GM18867 (cell line): ENCODE measurements around the gene TDRD1.

Source experiments
- ATAC-seq: cut with Tn5 transposase; IDR thresholded peaks from one replicate; pipeline ENCODE4 v1.9.1; 2021; ENCODE audit warnings: mild to moderate bottlenecking, moderate library complexity; ENCODE audit not compliant: unreplicated experiment

TDRD1 gene

DNA sequence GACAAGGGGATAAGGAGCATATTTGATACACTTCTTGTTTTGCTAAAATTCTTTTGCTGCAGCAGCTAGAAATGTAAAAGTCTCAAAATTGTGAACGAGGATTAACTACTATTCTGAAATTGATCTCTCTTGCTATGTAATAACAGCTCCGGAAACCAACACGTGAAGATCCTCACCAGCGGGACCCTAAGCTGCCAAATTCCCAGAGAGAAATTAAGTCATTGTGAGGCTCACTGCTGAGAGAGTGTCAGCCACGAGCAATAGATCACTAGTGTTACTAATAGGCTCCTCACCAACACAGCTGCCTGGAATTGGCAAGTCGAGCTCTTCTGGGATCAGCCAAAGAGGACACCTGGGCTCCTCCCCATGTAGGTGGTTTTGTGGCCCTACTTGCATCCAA, 54.3 kb downstream of the TDRD1 start:
- ATAC-seq: no peak

DNA sequence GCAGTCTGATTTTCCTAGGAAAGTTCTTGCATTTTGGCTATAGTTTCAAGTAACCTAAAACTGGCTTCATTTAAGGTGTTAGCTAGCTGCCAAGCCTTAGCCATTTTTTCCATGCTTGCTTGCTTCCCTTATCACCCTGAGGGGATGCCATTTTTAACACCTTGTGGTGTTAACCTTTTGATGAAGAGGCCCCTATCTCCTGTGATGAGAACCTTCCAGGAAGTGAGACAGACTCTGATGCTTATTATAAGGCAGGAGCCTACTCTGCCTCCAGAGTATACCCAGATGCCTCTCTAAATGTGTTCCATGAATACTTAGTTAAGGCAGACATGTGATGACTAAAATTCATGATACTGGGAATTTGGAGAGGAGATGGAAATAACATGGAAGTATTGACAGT, 55.0 kb downstream of the TDRD1 start:
- no peak for ATAC-seq

DNA sequence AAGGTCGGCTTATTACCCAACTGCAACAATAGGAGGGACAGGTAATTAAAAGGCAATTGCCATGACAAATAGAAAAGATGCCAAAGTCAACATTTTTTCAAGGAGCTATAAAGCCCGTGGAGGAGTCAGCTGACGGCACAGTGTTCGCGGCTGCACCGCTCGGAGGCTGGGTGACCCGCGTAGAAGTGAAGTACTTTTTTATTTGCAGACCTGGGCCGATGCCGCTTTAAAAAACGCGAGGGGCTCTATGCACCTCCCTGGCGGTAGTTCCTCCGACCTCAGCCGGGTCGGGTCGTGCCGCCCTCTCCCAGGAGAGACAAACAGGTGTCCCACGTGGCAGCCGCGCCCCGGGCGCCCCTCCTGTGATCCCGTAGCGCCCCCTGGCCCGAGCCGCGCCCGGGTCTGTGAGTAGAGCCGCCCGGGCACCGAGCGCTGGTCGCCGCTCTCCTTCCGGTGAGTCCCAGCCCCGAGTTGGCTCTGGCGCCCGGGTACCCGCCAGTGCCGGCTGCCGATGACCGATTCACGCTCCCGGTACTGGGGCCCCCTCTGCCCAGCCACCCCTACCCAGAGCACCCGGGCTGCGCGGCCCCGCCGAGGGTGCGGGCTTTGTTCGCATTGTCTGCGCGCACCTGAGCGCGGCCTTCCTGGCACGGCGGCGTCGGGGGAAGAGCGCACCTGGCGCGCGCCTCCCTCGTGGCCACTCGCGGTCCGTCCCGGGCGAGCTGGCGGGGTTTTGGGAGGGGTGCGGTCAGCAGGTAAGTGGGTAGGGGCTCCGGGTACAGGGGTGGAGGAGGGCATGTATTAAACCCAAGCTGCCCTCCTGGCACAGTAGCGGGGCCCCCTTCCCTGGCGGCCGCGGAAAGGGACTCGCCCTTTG, 60.2 kb downstream of the TDRD1 start, which contains the start of gene VWA2:
TSS of gene VWA2 (plus strand) at position 138 of the 877 bp plus-strand sequence. CDS start 9,460 bp downstream, outside the sequence.
- ATAC-seq: peak; percentile 63

DNA sequence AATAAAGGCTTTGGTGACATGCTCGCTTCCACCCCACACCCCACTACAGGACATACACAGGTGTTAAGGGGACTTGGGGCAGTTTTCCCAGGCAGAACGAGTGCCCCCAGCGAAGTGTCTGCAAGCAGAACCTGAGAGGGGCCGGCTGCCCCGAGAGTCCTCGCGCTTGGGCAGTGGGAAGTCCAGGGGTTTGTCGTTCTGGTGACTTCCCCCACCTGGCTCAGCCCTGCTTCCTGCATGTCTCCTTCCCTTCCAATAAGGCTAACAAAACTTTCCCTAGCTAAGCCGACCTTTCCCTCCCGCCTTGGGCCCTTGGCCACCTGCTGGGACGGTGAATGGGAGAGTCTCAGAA, 60.8 kb downstream of the TDRD1 start:
- no peak for ATAC-seq

DNA sequence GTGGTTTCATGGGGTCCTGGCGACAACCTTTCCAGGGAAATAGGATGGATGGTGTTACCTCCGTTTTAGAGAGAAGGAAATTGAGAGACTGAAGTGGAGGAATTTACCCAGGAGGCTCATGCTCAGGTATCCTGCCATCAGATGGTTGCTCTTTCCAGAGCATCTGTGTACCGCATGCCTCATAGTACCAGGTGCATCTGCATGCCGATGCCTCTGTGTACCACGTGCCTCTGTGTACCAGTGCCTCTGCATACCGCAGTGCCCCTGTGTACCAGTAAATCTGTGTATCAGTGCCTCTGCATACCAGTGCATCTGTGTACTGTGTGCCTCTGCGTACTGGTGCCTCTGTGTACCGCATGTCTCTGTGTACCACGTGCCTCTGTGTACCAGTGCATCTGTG, 63.1 kb downstream of the TDRD1 start:
- no peak for ATAC-seq

DNA sequence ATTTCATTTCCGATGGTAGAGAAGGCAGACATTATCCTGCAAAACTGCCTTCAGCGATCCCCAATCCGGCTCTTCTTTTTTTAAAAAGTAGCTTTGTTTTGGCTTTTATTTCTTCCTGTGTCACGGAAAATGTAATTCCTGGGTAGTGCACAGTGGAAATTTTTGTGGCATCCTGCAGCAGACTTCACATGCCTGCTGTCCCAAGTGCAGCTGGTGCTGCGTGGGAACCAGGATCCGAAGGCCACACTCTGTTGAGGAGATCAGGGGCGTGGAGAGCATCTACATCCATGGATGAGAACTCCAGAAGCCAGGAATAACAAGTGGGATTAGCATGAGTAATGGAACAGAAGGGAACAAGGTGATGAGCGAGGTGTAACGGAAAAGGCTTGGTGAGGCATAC, 64.5 kb downstream of the TDRD1 start:
- ATAC-seq: no peak

DNA sequence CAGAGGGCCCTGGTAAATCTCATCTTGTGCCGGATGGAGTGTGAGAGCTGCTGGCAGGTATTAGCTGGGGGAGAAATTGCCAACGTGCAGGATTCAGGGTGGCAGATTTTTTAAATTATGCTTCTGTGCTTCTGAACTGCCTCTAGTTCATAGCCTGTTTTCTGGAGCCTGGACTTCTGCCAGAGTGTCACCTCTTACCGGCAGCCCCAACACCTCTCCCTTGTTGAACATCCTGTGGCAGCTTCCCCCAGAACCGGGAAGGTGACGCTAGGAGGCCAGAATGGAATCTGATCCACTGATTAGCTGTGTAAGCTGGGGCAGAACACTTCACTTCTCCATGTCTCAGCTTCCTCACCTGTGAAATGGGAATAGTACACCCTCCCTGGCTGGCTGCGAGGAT, 65.0 kb downstream of the TDRD1 start:
- ATAC-seq: no peak

DNA sequence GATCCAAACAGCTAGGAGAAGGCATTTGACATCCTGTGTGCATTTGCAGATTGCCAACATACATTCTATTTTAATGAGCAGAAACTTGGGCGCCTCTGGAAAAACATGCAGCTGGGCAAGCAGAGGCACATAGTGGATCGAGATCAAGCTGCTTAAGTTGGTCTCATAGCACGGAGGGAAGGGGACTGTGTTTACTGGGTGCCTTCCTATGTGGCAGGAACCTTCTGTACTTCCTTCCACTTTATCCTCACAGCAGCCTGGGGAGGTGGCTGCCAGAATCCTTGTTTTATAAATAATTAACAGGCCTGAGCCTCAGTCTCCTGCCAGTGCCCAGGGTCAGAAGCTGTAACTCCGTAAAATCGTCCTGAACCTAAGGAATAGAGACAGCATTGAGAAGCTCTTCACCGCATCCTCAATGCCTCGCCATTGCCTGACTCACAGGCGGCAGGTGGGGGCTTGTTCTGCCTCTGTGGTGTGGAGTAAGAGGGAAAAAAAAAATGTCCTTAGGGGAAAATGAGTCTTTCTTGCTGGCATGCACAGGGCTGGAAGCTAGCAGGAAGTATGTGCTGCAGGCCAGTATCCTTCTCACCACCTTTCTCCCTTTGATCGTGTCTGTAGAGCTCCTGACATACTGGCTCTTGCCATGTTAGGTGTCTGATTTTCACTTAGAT, 66.1 kb downstream of the TDRD1 start:
- ATAC-seq: no peak

DNA sequence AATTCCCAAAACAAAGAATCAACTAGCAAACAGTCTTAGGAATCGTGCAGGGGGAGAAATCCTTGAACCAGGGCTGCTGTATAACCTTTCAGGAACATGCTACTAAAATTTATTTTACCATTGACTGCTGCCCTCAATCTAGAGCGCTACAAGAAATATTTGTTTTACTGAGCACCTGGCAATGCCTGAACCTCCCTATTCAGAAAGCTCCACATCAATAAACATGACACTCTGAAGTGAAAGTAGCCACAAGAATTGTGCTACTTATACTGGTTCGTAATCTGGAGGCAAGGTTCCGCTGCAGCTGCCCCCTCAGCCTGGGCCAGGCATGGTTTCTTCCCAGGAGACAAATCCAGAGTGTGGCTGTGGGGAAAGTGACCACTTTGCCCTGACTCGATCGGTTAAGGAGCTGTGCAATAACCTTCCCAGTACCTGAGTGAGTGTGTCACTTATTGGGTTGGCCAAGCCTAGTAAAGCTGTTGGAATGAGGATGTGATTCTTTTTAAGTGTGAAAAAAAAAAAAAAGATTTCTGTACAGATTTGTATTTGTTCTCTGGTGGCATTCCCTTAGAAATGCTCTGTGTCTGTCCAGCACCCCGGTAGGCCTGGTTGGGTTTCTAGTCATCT, 67.6 kb downstream of the TDRD1 start:
- ATAC-seq: no peak

DNA sequence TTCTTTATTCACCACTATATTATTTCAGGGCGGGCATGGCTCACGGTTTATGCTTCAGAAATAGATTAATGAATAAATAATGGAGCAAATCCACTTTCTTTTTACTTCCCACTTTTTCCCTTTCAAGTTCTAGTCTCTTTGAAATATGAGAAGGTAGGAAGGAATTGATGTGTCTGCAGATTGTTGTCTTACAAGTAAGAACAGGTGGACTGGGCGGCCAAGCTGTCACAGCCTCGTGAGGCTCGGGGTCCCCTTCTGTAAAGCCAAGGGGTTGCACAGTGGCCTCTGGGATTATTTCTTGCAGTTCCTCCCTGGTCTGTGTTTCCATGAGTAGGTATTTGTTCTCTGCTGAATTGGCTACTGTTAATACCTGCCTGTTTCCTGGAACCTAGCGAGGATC, 71.1 kb downstream of the TDRD1 start:
- no peak for ATAC-seq

DNA sequence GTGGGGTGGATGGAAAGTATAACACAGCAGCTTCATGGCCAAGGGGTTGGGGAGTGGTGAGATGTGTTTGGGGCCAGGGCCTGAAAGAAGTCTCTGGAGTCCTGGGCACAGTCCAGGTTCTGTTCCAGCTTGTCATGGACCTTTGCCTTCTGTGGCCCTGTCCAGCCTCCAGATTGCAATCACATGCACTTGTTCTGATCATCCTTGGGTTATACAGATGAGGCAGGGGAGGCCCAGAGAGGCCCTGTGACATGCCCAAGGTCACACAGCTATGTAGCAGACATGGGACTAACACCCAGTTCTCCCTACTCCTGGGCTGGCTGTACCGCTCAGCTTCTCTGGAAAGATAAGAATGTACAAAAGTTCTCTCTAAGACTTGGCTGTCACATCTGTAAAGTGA, 71.6 kb downstream of the TDRD1 start:
- ATAC-seq: no peak

DNA sequence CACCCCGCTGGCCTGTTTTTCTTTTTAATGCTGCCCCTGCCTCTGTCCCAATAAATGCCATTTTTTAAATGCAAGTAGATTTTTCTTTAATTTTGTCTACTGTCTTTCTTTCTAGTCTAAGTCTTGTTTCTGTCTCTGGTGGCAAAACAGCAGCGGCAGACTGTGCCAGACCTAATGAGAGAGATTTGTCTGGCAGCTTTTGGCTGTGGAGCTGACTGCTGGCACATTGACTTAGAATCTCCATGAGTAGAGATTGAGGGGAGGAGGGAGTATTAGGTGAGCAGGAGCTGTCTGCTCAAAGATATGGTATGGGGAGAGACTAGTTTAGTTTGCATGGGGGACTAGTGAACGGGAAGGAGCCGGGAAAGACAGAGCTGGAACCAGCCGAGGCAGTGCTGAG, 72.9 kb downstream of the TDRD1 start:
- ATAC-seq: no peak

DNA sequence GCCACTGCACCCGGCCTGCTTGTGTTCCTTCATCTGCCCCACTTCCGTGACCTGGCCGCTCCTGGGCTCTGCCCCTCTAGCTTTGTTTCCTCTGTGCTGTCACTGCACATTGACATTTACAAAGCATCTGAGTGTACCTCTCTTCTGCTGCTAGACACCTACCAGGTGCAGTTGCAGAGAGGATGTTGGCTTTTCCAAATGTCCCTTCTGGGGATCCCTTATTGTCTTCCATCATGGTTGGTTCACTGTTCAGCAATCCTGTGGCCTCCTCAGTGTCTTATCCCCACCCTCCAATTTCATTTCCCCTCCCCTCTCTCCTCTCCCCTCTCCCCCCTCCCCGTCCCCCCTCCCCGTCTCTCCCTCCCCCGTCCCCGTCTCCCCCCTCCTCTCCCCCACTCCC, 73.7 kb downstream of the TDRD1 start:
- ATAC-seq: no peak

DNA sequence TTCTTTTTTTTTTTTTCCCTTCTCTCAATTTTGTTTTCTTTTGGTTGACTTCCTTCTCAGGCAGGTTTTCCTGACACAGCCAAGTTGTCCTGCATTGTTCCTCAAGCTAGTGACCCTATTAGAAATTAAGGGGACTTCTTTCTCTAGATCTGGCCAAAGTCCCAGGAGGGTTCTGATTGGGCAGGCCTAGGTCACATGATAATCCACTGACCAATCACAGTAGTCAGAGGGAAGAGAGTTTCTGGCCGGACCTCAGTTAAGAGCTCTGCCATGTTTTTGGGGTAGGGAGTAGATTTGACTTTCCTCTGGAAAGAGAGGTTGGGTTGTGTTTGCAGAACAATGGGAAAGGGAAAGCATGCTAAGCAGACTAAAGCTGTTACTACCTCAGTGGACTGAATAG, 76.1 kb downstream of the TDRD1 start:
- ATAC-seq: no peak

DNA sequence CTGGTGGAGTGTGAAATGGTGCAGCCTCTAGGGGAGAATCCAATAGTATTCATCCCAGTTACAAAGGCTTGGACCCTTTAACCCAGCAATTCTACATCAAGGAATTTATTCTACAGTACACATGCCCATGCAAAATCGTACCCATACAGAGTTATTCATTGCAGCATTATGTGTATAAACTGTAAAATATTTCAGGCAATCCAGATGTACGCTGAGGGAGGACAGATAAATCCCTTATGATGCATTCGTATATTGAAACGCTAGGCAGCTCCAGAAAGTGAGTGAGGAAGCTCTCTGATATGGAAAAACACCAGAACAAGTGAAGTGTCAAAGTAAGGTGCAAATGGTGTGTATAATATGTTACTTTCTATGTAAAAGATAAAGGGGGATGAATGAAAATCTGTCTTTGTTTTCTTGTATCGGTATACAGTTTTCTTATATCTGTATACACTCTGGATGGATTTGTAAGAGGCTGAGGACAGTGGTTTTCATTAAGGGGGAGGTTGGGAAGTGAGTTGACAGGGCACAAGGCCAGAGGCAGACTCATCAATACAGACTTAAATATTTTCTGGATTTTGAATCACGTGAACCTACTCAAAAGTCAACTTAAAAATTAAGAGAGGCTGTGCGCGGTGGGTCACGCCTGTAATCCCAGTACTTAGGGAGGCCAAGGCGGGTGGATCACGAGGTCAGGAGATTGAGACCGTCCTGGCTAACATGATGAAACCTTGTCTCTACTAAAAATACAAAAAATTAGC, 77.0 kb downstream of the TDRD1 start:
- no peak for ATAC-seq

DNA sequence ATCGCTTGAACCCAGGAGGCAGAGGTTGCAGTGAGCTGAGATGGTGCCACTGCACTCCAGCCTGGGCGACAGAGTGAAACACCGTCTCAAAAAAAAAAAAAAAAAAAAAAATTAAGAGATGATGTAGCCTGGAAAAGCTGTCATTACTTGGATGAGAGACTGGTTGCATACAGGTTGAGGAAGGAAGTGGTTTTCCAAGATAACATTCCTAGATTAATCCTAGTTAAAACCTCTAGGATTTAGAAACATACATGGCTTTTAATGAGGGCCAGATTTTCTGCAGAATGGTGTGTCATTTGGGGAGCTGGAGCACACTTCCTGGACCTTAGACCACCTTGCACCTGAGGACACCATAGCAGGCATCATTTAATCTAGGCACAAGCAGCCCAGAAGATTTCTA, 77.7 kb downstream of the TDRD1 start:
- no peak for ATAC-seq

DNA sequence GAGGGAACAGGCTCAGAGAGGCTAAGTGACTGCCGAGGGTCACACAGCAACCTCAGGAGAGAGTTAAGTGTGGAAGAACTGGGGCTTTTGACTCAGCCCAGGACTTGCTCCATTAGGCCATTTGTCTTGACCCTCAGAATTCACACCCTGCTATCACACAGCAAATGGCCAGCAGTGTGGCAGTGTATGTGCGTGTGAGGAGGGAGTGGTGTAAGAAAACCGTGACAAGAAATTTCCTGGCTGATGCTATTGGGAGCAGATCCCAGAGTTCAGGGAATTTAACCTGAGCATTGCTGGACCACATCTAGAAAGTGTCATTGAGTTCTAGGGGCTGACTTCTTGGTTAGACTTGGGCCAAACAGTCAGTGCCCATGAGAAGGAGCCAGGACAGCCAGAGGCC, 78.3 kb downstream of the TDRD1 start:
- ATAC-seq: no peak

DNA sequence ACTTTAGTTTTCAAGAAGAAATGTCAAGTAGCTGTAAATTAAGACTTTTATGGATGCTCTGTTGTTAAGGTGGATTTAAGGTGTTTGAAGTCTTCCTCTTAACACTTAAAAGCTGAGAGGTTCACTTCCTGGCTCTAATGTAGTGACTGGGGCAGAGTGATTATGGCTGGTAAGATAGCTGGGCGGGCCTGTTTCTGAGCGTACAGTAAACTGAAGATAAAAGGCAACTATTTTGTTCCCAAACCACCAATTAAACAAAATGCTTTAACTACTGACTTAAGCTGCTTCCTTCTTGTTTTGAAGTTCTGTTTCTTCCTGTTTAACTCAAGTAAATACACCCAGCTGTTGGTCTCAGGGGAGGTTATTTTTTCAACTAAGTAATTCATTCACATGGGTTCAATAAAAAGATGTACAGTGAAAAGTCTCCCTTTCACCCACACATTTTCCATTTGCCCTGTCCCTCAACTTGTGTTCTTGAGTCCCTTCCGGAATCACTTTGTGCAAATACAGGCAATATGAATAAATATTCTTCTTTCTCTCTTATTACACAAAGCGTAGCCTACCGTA, 79.2 kb downstream of the TDRD1 start:
- no peak for ATAC-seq

DNA sequence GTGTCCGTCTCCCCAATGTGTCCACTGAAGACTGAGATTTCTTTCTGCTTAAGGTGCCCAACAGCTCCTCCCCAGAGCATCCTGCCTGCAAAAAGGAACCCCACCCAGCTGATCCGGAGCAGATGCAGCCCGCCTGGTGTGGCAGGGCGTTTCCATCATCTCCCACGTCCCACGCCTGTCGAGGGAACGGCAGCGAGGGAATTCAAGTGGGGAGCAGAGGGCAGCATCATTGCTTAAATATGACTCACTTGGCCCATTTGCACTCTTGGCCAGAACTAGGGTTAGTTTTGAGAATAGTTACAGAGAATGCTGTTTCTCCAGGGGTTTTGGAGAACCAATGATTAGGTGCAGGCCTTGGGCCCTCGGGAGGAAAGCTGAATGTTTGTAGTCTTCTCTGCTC, 80.7 kb downstream of the TDRD1 start:
- no peak for ATAC-seq

DNA sequence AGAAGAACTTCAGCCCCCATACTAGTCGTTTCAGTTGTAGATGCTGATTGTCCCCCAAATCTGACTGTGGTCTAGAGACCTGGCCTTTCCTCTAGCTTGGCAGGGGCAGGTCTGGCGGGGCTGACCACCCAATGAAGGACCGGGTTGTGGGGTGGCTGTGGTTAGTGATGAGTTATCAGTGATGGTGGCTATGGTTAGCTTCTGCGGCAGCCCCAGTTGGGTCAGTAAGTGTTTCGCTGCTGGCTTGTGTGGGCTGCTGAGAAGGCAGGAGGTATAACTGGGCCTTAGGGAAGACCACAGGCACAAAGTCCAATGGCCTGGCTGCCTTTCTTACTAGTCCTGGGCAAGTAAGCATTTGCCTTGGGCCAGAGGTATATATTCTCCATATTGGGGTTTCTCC, 81.2 kb downstream of the TDRD1 start:
- no peak for ATAC-seq

DNA sequence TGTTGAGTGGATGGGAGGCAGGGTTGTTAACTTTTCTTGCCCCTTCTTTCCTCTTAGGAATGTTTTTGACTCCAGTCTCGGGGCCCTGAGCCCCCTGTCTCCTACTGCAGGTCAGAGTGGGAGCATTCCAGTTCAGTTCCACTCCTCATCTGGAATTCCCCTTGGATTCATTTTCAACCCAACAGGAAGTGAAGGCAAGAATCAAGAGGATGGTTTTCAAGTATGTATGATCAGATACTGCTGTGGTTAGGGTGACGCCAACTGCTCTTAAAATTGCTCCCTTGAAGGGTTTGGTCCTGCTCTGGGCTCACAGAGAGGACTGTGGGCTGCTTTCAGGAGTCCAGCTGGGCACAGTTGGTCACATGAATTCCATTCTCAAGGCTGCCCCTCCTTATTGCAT, 81.9 kb downstream of the TDRD1 start:
- no peak for ATAC-seq
